Calu3 (cell line): ENCODE data around the gene ZNF567. TPM values are rescaled to one million over a fixed set of nuclear protein-coding genes. Genes with fewer than 3 reads are reported as not detected.

Experiments
- total RNA-seq: library from RNA; stranded (reverse); gene quantifications from 2 replicates; pipeline ENCODE4 v1.2.3, GENCODE V29; 2022

Gene ZNF567
- total RNA-seq, 1 experiment from 2014 or later: 11.0 TPM

Other genes with a start within 250 kb of the ZNF567 start
- gene ZNF566, start 198.1 kb upstream of the ZNF567 start, total RNA-seq: 12.0 and 13.0 TPM in 2 replicates
- 14.1 and 17.8 TPM in 2 replicates for gene ZNF260, start 159.3 kb upstream of the ZNF567 start, total RNA-seq
- 8.9 and 11.9 TPM in 2 replicates for gene ZNF529, start 114.3 kb upstream of the ZNF567 start, total RNA-seq
- 2.5 and 4.2 TPM in 2 replicates for gene ZNF382, start 82.3 kb upstream of the ZNF567 start, total RNA-seq
- 8.5 and 9.7 TPM in 2 replicates for gene ZNF461, start 20.8 kb upstream of the ZNF567 start, total RNA-seq
- 9.0 and 10.9 TPM in 2 replicates for gene ZNF850, start 85.2 kb downstream of the ZNF567 start, total RNA-seq
- 10.4 and 10.8 TPM in 2 replicates for gene ZNF790, start 150.8 kb downstream of the ZNF567 start, total RNA-seq
- gene ZNF345, start 163.3 kb downstream of the ZNF567 start, total RNA-seq: 5.0 and 5.3 TPM in 2 replicates
- 2.6 and 3.0 TPM in 2 replicates for gene ZNF829, start 228.7 kb downstream of the ZNF567 start, total RNA-seq
- 4.4 and 4.9 TPM in 2 replicates for gene ZNF568, start 228.7 kb downstream of the ZNF567 start, total RNA-seq